Measurements from ENCODE around the gene MICU2. TPM values are rescaled to one million over a fixed set of nuclear protein-coding genes. Genes with fewer than 3 reads are reported as not detected.

The MICU2 gene
- total RNA-seq, 1 donor from 2014 or later = 13.2 TPM

Other genes with a start within 250 kb of the MICU2 start
- gene ZDHHC20, start 144.9 kb downstream of the MICU2 start, total RNA-seq = 18.5 TPM
- not detected for gene FGF9, start 66.9 kb upstream of the MICU2 start, total RNA-seq

All from left lobe of liver (tissue), 1 donor.